PC-3 (cell line): ENCODE data around the gene PCNT. TPM values are rescaled to one million over a fixed set of nuclear protein-coding genes. Genes with fewer than 3 reads are reported as not detected.

ENCODE experiments used
- ATAC-seq: fragments of 200-7000 bp; cut with Tn5 transposase; 2 replicates; pipeline ENCODE4 v1.9.1; 2020; ENCODE audit warnings: mild to moderate bottlenecking, moderate library complexity
- BruUV-seq: library from RNA; stranded (reverse); fragments of 400-500 nt; replicated peaks from 2 replicates; lab custom pipeline; 2021; lab: Mats Ljungman, UMichigan
- CTCF ChIA-PET: fragments of 300-600 bp; sonication (Branson Sonifier 250); formaldehyde crosslinking; loops from one replicate; lab custom pipeline; 2022; ENCODE audit warnings: antibody characterized with exemption; lab: Charles Lee
- POLR2A ChIA-PET: fragments of 300-600 bp; sonication (Branson Sonifier 250); formaldehyde crosslinking; loops from one replicate; lab custom pipeline; 2022; ENCODE audit warnings: antibody characterized with exemption; ENCODE audit not compliant: unreplicated experiment; lab: Charles Lee
- DNase-seq: peaks from one replicate; pipeline ENCODE4 v3.0.0-alpha.2; 2015
- H2AFZ ChIP-seq: fragments of 300-600 bp; sonication (generic); 2 replicates; pipeline ENCODE4 v1.6.0; 2016; ENCODE audit warnings: antibody characterized with exemption, low read length
- H3F3A ChIP-seq: fragments of 300-600 bp; sonication (generic); one replicate; pipeline ENCODE4 v1.6.0; 2017; ENCODE audit warnings: antibody characterized with exemption, low read length, control low read depth, mild to moderate bottlenecking; ENCODE audit not compliant: unreplicated experiment
- H3K27ac ChIP-seq: fragments of 300-600 bp; sonication (generic); 2 replicates; pipeline ENCODE4 v1.5.1; 2016; ENCODE audit warnings: mild to moderate bottlenecking, low read length
- H3K27me3 ChIP-seq: fragments of 300-600 bp; sonication (generic); 2 replicates; pipeline ENCODE4 v1.6.1; 2016; ENCODE audit warnings: low read length, mixed read lengths
- H3K36me3 ChIP-seq: fragments of 300-600 bp; sonication (generic); 2 replicates; pipeline ENCODE4 v1.6.1; 2016; ENCODE audit warnings: low read depth, mixed run types, low read length, mixed read lengths
- H3K4me1 ChIP-seq: fragments of 300-600 bp; sonication (generic); 2 replicates; pipeline ENCODE4 v1.5.1; 2016; ENCODE audit warnings: low read length; ENCODE audit not compliant: insufficient read depth
- H3K4me2 ChIP-seq: fragments of 300-600 bp; sonication (generic); 2 replicates; pipeline ENCODE4 v1.6.0; 2016; ENCODE audit warnings: low read length
- H3K4me3 ChIP-seq: fragments of 300-600 bp; sonication (generic); 2 replicates; pipeline ENCODE4 v1.5.1; 2016; ENCODE audit warnings: mild to moderate bottlenecking, low read length, mixed read lengths
- H3K79me2 ChIP-seq: fragments of 300-600 bp; sonication (generic); 2 replicates; pipeline ENCODE4 v1.6.1; 2017; ENCODE audit warnings: low read length, mixed read lengths
- H3K9ac ChIP-seq: fragments of 300-600 bp; sonication (generic); 2 replicates; pipeline ENCODE4 v1.6.0; 2016; ENCODE audit warnings: mild to moderate bottlenecking, low read length
- H3K9me2 ChIP-seq: fragments of 300-600 bp; sonication (generic); replicated peaks from 2 replicates; pipeline ENCODE4 v1.6.1; 2016; ENCODE audit warnings: mixed run types, low read length, mixed read lengths
- H3K9me3 ChIP-seq: fragments of 300-600 bp; sonication (generic); 2 replicates; pipeline ENCODE4 v1.6.1; 2016; ENCODE audit warnings: low read length, mixed read lengths
- H4K20me1 ChIP-seq: fragments of 300-600 bp; sonication (generic); 2 replicates; pipeline ENCODE4 v1.6.1; 2016; ENCODE audit warnings: low read length, mixed read lengths
- EZH2 ChIP-seq: fragments of 300-600 bp; sonication (generic); IDR thresholded peaks from one replicate; pipeline ENCODE4 v1.6.1; 2017; ENCODE audit warnings: antibody characterized with exemption, mild to moderate bottlenecking, low read length; ENCODE audit not compliant: unreplicated experiment
- EZH2phosphoT487 ChIP-seq: fragments of 300-600 bp; sonication (generic); IDR thresholded peaks from 2 replicates; pipeline ENCODE4 v1.6.1; 2018; ENCODE audit warnings: mild to moderate bottlenecking, antibody characterized with exemption, low read length, borderline replicate concordance
- intact Hi-C: fragments of 100-400 bp; cut with micrococcal nuclease; formaldehyde crosslinking; loops from 2 replicates; pipeline ENCODE4 v1.9.0; 2023
- total RNA-seq: library from RNA; depleted of rRNA; stranded (reverse); fragments of >200 nt; gene quantifications from 2 replicates; pipeline ENCODE4 v1.2.3, GENCODE V29; 2014
- TF ChIP-seq, protein P1 (sequence below): fragments of 300-600 bp; sonication (generic); conservative IDR thresholded peaks from 2 replicates; pipeline ENCODE4 v1.5.1; 2017; ENCODE audit warnings: antibody characterized with exemption, low read depth, mild to moderate bottlenecking, low read length

The PCNT gene
- total RNA-seq, 1 experiment from 2014 or later: 51.4 TPM

- H3K9ac ChIP-seq: peak overlapping the region; percentile 93
- H3K4me3 ChIP-seq: peak overlapping the region; percentile 81
- no peak for ATAC-seq
- H3K9me3 ChIP-seq: no peaks in the 10 kb centered on the region
- peaks cover 5% of the 10 kb centered on the region for H3K36me3 ChIP-seq
- H3K4me1 ChIP-seq: peaks cover 28% of the 10 kb centered on the region
- H3K4me2 ChIP-seq: peak overlapping the region; percentile 93
- no peak for TF ChIP-seq EZH2
- TF ChIP-seq, protein P1, sequence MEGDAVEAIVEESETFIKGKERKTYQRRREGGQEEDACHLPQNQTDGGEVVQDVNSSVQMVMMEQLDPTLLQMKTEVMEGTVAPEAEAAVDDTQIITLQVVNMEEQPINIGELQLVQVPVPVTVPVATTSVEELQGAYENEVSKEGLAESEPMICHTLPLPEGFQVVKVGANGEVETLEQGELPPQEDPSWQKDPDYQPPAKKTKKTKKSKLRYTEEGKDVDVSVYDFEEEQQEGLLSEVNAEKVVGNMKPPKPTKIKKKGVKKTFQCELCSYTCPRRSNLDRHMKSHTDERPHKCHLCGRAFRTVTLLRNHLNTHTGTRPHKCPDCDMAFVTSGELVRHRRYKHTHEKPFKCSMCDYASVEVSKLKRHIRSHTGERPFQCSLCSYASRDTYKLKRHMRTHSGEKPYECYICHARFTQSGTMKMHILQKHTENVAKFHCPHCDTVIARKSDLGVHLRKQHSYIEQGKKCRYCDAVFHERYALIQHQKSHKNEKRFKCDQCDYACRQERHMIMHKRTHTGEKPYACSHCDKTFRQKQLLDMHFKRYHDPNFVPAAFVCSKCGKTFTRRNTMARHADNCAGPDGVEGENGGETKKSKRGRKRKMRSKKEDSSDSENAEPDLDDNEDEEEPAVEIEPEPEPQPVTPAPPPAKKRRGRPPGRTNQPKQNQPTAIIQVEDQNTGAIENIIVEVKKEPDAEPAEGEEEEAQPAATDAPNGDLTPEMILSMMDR: no peak
- no peak for TF ChIP-seq EZH2phosphoT487
- no TSS peak for BruUV-seq
- H3K27me3 ChIP-seq: no peaks in the 10 kb centered on the region
- H3K9me2 ChIP-seq: no peaks in the 10 kb centered on the region
- DNase-seq: peak; percentile 32
- intact Hi-C loops: loop anchor here (1.0 to 10.0 kb wide), 4 partner anchors 36 to 180 kb away; partner anchors contain the start of genes LSS and YBEY
- ChIA-PET POLR2A (interaction anchor here (0.5 to 0.7 kb wide), 3 partner anchors 59 to 179 kb away, joined by 4 to 10 read pairs (median 4); no protein-coding TSS in a partner anchor), CTCF (no interaction called here)
- H3K79me2 ChIP-seq: peaks cover 64% of the 10 kb centered on the region
- no peaks in the 10 kb centered on the region for H3F3A ChIP-seq
- H2AFZ ChIP-seq: peak overlapping the region; percentile 54; the same call in 1 of the 2 replicates
- peaks cover 26% of the 10 kb centered on the region for H4K20me1 ChIP-seq
- H3K27ac ChIP-seq: peak overlapping the region; percentile 60
Observed at GRCh38 chr21:46322351-46323226, 1.4 kb upstream of the PCNT start.

- DNase-seq: no peak
- CTCF ChIA-PET: interaction anchor here (0.7 kb wide), 1 partner anchor 180 kb away, joined by 3 read pairs; no protein-coding TSS in a partner anchor
- H3K4me1 ChIP-seq: peaks cover 28% of the 10 kb centered on the region
- TF ChIP-seq, protein P1: no peak
- no peaks in the 10 kb centered on the region for H3K9me2 ChIP-seq
- no peaks in the 10 kb centered on the region for H3K27me3 ChIP-seq
- no peak for ATAC-seq
- H3F3A ChIP-seq: no peaks in the 10 kb centered on the region
- H4K20me1 ChIP-seq: peaks cover 26% of the 10 kb centered on the region
- peak overlapping the region; percentile 93 for H3K9ac ChIP-seq
- H3K27ac ChIP-seq: peak overlapping the region; percentile 60
- intact Hi-C loops: loop anchor here (1.0 to 10.0 kb wide), 4 partner anchors 37 to 181 kb away; partner anchors contain the start of genes LSS and YBEY
- H3K4me3 ChIP-seq: peak overlapping the region; percentile 81
- H3K36me3 ChIP-seq: peaks cover 12% of the 10 kb centered on the region
- POLR2A ChIA-PET: interaction anchor here (0.5 to 0.7 kb wide), 3 partner anchors 58 to 179 kb away, joined by 4 to 10 read pairs (median 4); no protein-coding TSS in a partner anchor
- H2AFZ ChIP-seq: peak overlapping the region; percentile 54; the same call in 1 of the 2 replicates
- peaks cover 71% of the 10 kb centered on the region for H3K79me2 ChIP-seq
- peak overlapping the region; percentile 93 for H3K4me2 ChIP-seq
- H3K9me3 ChIP-seq: no peaks in the 10 kb centered on the region
- BruUV-seq: TSS peak; percentile 59
Observed at GRCh38 chr21:46323227-46323709, 688 bp upstream of the PCNT start.
